Mammary epithelial cell (primary cell): ENCODE results near the gene DYNC1H1.

ENCODE experiments used
- EZH2 ChIP-seq: IDR thresholded peaks from 2 replicates; pipeline ENCODE4 v1.6.1; 2012; ENCODE audit warnings: low read length, inconsistent platforms, borderline replicate concordance
- TF ChIP-seq, protein P1 (sequence below), 2 donors: IDR thresholded peaks in 1 of 2; conservative IDR thresholded peaks in 1 of 2; 2 replicates each; pipeline ENCODE4 v1.5.1; 2011 to 2012; ENCODE audit warnings: inconsistent platforms in 2 of 2, low read length in 2 of 2, mild to moderate bottlenecking in 2 of 2, control low read depth in 1 of 2, low read depth in 1 of 2; ENCODE audit not compliant: insufficient read depth in 1 of 2; ENCODE audit errors: extremely low read depth in 1 of 2

DNA sequence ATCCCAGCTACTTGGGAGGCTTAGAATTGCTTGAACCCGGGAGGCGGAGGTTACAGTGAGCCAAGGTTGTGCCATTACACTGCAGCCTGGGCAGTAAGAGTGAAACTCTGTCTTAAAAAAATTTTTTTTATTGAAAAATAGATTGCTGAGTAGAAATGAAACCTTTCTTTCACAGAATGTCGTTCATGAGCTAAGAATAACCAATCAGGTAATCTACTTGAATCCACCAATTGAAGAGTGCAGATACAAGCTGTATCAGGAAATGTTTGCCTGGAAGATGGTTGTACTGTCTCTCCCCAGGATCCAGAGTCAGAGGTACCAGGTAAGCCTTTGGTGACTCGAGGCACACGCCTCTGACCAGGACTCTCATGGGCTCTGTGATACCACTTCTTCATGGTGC lies 27.0 kb downstream of the DYNC1H1 start:
- TF ChIP-seq, protein P1, sequence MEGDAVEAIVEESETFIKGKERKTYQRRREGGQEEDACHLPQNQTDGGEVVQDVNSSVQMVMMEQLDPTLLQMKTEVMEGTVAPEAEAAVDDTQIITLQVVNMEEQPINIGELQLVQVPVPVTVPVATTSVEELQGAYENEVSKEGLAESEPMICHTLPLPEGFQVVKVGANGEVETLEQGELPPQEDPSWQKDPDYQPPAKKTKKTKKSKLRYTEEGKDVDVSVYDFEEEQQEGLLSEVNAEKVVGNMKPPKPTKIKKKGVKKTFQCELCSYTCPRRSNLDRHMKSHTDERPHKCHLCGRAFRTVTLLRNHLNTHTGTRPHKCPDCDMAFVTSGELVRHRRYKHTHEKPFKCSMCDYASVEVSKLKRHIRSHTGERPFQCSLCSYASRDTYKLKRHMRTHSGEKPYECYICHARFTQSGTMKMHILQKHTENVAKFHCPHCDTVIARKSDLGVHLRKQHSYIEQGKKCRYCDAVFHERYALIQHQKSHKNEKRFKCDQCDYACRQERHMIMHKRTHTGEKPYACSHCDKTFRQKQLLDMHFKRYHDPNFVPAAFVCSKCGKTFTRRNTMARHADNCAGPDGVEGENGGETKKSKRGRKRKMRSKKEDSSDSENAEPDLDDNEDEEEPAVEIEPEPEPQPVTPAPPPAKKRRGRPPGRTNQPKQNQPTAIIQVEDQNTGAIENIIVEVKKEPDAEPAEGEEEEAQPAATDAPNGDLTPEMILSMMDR (conservative IDR thresholded peaks at IDR 0.05 in 1 of 2, IDR thresholded peaks at IDR 0.05 in 1 of 2; ENCODE audit: extremely low read depth in 1 of 2, insufficient read depth in 1 of 2, low read depth in 1 of 2, low read length in 2 of 2), result no peak
- TF ChIP-seq EZH2, result no peak
